Progenitor cell of endocrine pancreas (in vitro differentiated cells): ENCODE results near the gene LRMDA. TPM values are rescaled to one million over a fixed set of nuclear protein-coding genes. Genes with fewer than 3 reads are reported as not detected.

Experiments used
- DNase-seq: peaks from one replicate; pipeline ENCODE4 v3.0.0; 2021; ENCODE audit warnings: low spot score; ENCODE audit not compliant: unreplicated experiment
- H3K27ac Mint-ChIP-seq: 2 replicates; pipeline ENCODE4 v1.8.0; 2021; ENCODE audit warnings: mild to moderate bottlenecking, moderate library complexity, mixed read lengths
- H3K27me3 Mint-ChIP-seq: 2 replicates; pipeline ENCODE4 v1.8.0; 2021; ENCODE audit warnings: mixed read lengths
- H3K36me3 Mint-ChIP-seq: 2 replicates; pipeline ENCODE4 v1.8.0; 2022; ENCODE audit warnings: mixed read lengths; ENCODE audit not compliant: insufficient read depth
- H3K4me1 Mint-ChIP-seq: 2 replicates; pipeline ENCODE4 v1.8.0; 2021; ENCODE audit warnings: low read depth, mixed read lengths
- H3K4me3 Mint-ChIP-seq: 2 replicates; pipeline ENCODE4 v1.8.0; 2021; ENCODE audit warnings: low read depth, mild to moderate bottlenecking, moderate library complexity, mixed read lengths
- H3K9me3 Mint-ChIP-seq: 2 replicates; pipeline ENCODE4 v1.8.0; 2021; ENCODE audit warnings: low read depth, mixed read lengths
- CTCF ChIP-seq: fragments of 200-600 bp; sonication (generic); IDR thresholded peaks from one replicate; pipeline ENCODE4 v1.5.0; 2021; ENCODE audit warnings: antibody characterized with exemption, mild to moderate bottlenecking; ENCODE audit not compliant: unreplicated experiment
- total RNA-seq: library from RNA; stranded (reverse); gene quantifications from 2 replicates; pipeline ENCODE4 v1.2.1, GENCODE V29; 2021

The LRMDA gene
- total RNA-seq, 1 donor from 2014 or later = 6.5 TPM

GRCh38 chr10:76548716-76549115 is 1117.3 kb downstream of the LRMDA start:
- Mint-ChIP-seq H3K9me3 (no peaks in the 10 kb centered on the region), H3K27ac (no peak overlapping the region)

GRCh38 chr10:76549171-76549570 is 1117.7 kb downstream of the LRMDA start:
- TF ChIP-seq CTCF = no peak
- no peak for DNase-seq
- H3K4me3 Mint-ChIP-seq = no peak overlapping the region
- no peak overlapping the region for H3K27ac Mint-ChIP-seq
- H3K27me3 Mint-ChIP-seq = peaks cover 39% of the 10 kb centered on the region
- peaks cover 6% of the 10 kb centered on the region for H3K4me1 Mint-ChIP-seq
- H3K9me3 Mint-ChIP-seq = no peaks in the 10 kb centered on the region
- H3K36me3 Mint-ChIP-seq = no peaks in the 10 kb centered on the region

More at GRCh38 chr10:76548716-76549115, 1117.3 kb downstream of the LRMDA start:
- no peak for TF ChIP-seq CTCF
- DNase-seq = no peak
- H3K36me3 Mint-ChIP-seq = no peaks in the 10 kb centered on the region
- H3K27me3 Mint-ChIP-seq = peaks cover 39% of the 10 kb centered on the region
- H3K4me1 Mint-ChIP-seq = peaks cover 6% of the 10 kb centered on the region
- no peak overlapping the region for H3K4me3 Mint-ChIP-seq

- Mint-ChIP-seq H3K27ac (no peak overlapping the region), H3K4me3 (no peak overlapping the region), H3K4me1 (peaks cover 6% of the 10 kb centered on the region), H3K36me3 (no peaks in the 10 kb centered on the region), H3K27me3 (peaks cover 39% of the 10 kb centered on the region), H3K9me3 (no peaks in the 10 kb centered on the region)
- TF ChIP-seq CTCF = no peak
- no peak for DNase-seq
These were observed 1119.4 kb downstream of the LRMDA start for GRCh38 chr10:76550806-76551205.

GRCh38 chr10:76552091-76552873 is 1120.9 kb downstream of the LRMDA start:
- DNase-seq = no peak
- Mint-ChIP-seq H3K27me3 (peaks cover 38% of the 10 kb centered on the region), H3K4me3 (no peak overlapping the region), H3K4me1 (peaks cover 6% of the 10 kb centered on the region), H3K9me3 (no peaks in the 10 kb centered on the region), H3K27ac (no peak overlapping the region), H3K36me3 (no peaks in the 10 kb centered on the region)
- TF ChIP-seq CTCF = no peak

- Mint-ChIP-seq H3K27me3 (peaks cover 28% of the 10 kb centered on the region), H3K4me3 (no peak overlapping the region), H3K27ac (no peak overlapping the region), H3K9me3 (no peaks in the 10 kb centered on the region), H3K4me1 (peaks cover 16% of the 10 kb centered on the region), H3K36me3 (no peaks in the 10 kb centered on the region)
- DNase-seq = no peak
- no peak for TF ChIP-seq CTCF
These were observed 1122.0 kb downstream of the LRMDA start for GRCh38 chr10:76553263-76554032.
